Bronchial epithelial cell (primary cell): ENCODE data around the gene HK2. TPM values are rescaled to one million over a fixed set of nuclear protein-coding genes. Genes with fewer than 3 reads are reported as not detected.
A peak's percentile ranks its signal among the peaks of the same experiment; 100 is the strongest.

Source experiments
- DNase-seq: peaks from one replicate; pipeline ENCODE4 v3.0.0-alpha.2; 2010; ENCODE audit warnings: low read depth
- FAIRE-seq: peaks from 2 replicates; lab custom pipeline; 2011; peaks lifted over from hg19 to GRCh38; lab: Jason Lieb, UNC
- H3K27me3 ChIP-seq: 2 replicates; pipeline ENCODE4 v1.5.1; 2011; ENCODE audit warnings: low read length; ENCODE audit not compliant: control insufficient read depth, insufficient read depth
- H3K36me3 ChIP-seq: 2 replicates; pipeline ENCODE4 v1.5.1; 2011; ENCODE audit warnings: low read length; ENCODE audit not compliant: control insufficient read depth, insufficient read depth
- H3K4me3 ChIP-seq: 2 replicates; pipeline ENCODE4 v1.5.1; 2011; ENCODE audit warnings: mild to moderate bottlenecking, low read depth, low read length, control low read depth
- CTCF ChIP-seq: IDR thresholded peaks from 2 replicates; pipeline ENCODE4 v1.5.1; 2011; ENCODE audit warnings: mild to moderate bottlenecking, moderate library complexity, low read length, control low read depth, inconsistent platforms; ENCODE audit not compliant: insufficient read depth, severe bottlenecking
- total RNA-seq: library from RNA; depleted of rRNA; stranded (reverse); fragments of >200 nt; gene quantifications from 2 replicates; pipeline ENCODE4 v1.2.1, GENCODE V29; 2014

Gene HK2
- total RNA-seq, 1 donor from 2014 or later = 158 TPM

- FAIRE-seq (no peak), DNase-seq (no peak)
- no peak for TF ChIP-seq CTCF
These were observed 93.7 kb downstream of the HK2 start for GRCh38 chr2:74927621-74928020.

GRCh38 chr2:74930811-74931486 lies 97.0 kb downstream of the HK2 start:
- no peaks in the 10 kb centered on the region for H3K36me3 ChIP-seq
- H3K27me3 ChIP-seq = no peaks in the 10 kb centered on the region
- TF ChIP-seq CTCF = no peak
- H3K4me3 ChIP-seq = no peak overlapping the region
- DNase-seq (no peak), FAIRE-seq (no peak)

More at GRCh38 chr2:74927621-74928020, 93.7 kb downstream of the HK2 start:
- H3K27me3 ChIP-seq = no peaks in the 10 kb centered on the region
- no peaks in the 10 kb centered on the region for H3K36me3 ChIP-seq
- H3K4me3 ChIP-seq = no peak overlapping the region

GRCh38 chr2:74931940-74932339 lies 98.0 kb downstream of the HK2 start:
- Histone ChIP-seq H3K27me3 (no peaks in the 10 kb centered on the region), H3K36me3 (no peaks in the 10 kb centered on the region), H3K4me3 (no peak overlapping the region)
- TF ChIP-seq CTCF = no peak
- FAIRE-seq (peak; percentile 28), DNase-seq (no peak)

GRCh38 chr2:74935975-74936391 lies 102.1 kb downstream of the HK2 start:
- Histone ChIP-seq H3K36me3 (no peaks in the 10 kb centered on the region), H3K27me3 (no peaks in the 10 kb centered on the region), H3K4me3 (no peak overlapping the region)
- TF ChIP-seq CTCF = no peak
- DNase-seq (peak; percentile 94), FAIRE-seq (no peak)

GRCh38 chr2:74937221-74937880 lies 103.4 kb downstream of the HK2 start:
- no peaks in the 10 kb centered on the region for H3K27me3 ChIP-seq
- DNase-seq = no peak
- H3K36me3 ChIP-seq = no peaks in the 10 kb centered on the region
- H3K4me3 ChIP-seq = no peak overlapping the region
- no peak for TF ChIP-seq CTCF
- FAIRE-seq = no peak
